Upper lobe of left lung (tissue), 6 donors: Measurements from ENCODE around the gene TMEM240. TPM values are rescaled to one million over a fixed set of nuclear protein-coding genes. Genes with fewer than 3 reads are reported as not detected.

Source experiments
- ATAC-seq, 2 donors: fragments of 200-7000 bp; cut with Tn5 transposase; one replicate each; pipeline ENCODE4 v1.9.1; 2022; ENCODE audit warnings: mild to moderate bottlenecking in 2 of 2, moderate library complexity in 2 of 2; ENCODE audit not compliant: low FRiP score in 2 of 2
- DNase-seq, 2 donors: peaks; one replicate each; pipeline ENCODE4 v3.0.0-alpha.2; 2019 to 2020
- H3K27ac ChIP-seq, 4 donors: fragments of 200-600 bp; sonication (generic); one replicate each; pipeline ENCODE4 v1.5.1; 2016 to 2019
- H3K27me3 ChIP-seq, 4 donors: fragments of 200-600 bp; sonication (generic); one replicate each; pipeline ENCODE4 v1.5.1; 2017 to 2019
- H3K36me3 ChIP-seq, 4 donors: fragments of 200-600 bp; sonication (generic); one replicate each; pipeline ENCODE4 v1.5.1; 2016 to 2019
- H3K4me1 ChIP-seq, 4 donors: fragments of 200-600 bp; sonication (generic); one replicate each; pipeline ENCODE4 v1.5.1; 2018 to 2019
- H3K4me3 ChIP-seq, 4 donors: fragments of 200-600 bp; sonication (generic); one replicate each; pipeline ENCODE4 v1.5.1; 2017 to 2019; ENCODE audit warnings: mild to moderate bottlenecking in 2 of 4, moderate library complexity in 1 of 4
- H3K9me3 ChIP-seq, 4 donors: fragments of 200-600 bp; sonication (generic); one replicate each; pipeline ENCODE4 v1.5.1; 2018 to 2019
- CTCF ChIP-seq, 6 experiments: fragments of 450-650 bp in 4 of 6; fragments of 200-600 bp in 2 of 6; sonication (generic) in 2 of 6; IDR thresholded peaks; one replicate each; pipeline ENCODE4 v1.5.1; 2016 to 2019; ENCODE audit warnings: antibody characterized with exemption in 6 of 6
- EP300 ChIP-seq, 4 donors: sonication (generic); formaldehyde crosslinking; IDR thresholded peaks; one replicate each; pipeline ENCODE4 v1.5.1; 2017; ENCODE audit warnings: antibody characterized with exemption in 4 of 4, control low read depth in 2 of 4
- POLR2A ChIP-seq, 4 donors: fragments of 450-650 bp; IDR thresholded peaks; one replicate each; pipeline ENCODE4 v1.5.1; 2016 to 2017; ENCODE audit warnings: antibody characterized with exemption in 4 of 4, mild to moderate bottlenecking in 2 of 4
- POLR2AphosphoS5 ChIP-seq, 2 donors: sonication (generic); formaldehyde crosslinking; IDR thresholded peaks; one replicate each; pipeline ENCODE4 v1.5.1; 2017; ENCODE audit warnings: antibody characterized with exemption in 2 of 2
- WGBS, 2 donors: methylation state at CpG; one replicate each; pipeline ENCODE4 v1.1.5; 2017 to 2018; 5-methylcytosine and 5-hydroxymethylcytosine counted together
- total RNA-seq, 6 donors: library from RNA; depleted of rRNA in 4 of 6; stranded (reverse); fragments of >200 nt in 4 of 6; gene quantifications; one replicate each; pipeline versions ENCODE4 v1.1.0 to v1.2.1, GENCODE V29; 2016 to 2021
- donor health status: DM: no; HTN: no; CAD: no; lungs with moderate emphysema.
- donor health status: DM: no; HTN: yes; CAD: no; lungs with severe emphysema.

TMEM240 gene
- total RNA-seq, 6 donors from 2014 or later: 1.8 to 3.6 (median 3.1) TPM; not detected in 1

GRCh38 chr1:1554926-1555915, 14.8 kb upstream of the TMEM240 start:
- Histone ChIP-seq H3K4me3 (no peak overlapping the region), H3K36me3 (peaks cover 0 to 15% (median 4%) of the 10 kb centered on the region in 4 donors), H3K27me3 (no peaks in the 10 kb centered on the region), H3K27ac (peak overlapping the region in 2 of 4 donors; percentile 15 to 59), H3K4me1 (peaks cover 0 to 10% (median 5%) of the 10 kb centered on the region in 4 donors), H3K9me3 (no peaks in the 10 kb centered on the region)
- DNase-seq: peak in 1 of 2 donors; percentile 72
- peak; percentile 17 to 27 for ATAC-seq
- WGBS, 2 donors: 81 to 84% methylated on average over 23 to 31 of the region's 31 CpGs
- peak in 1 of 2 donors; percentile 19 for TF ChIP-seq POLR2AphosphoS5 (IDR thresholded peaks at IDR 0.05)
- TF ChIP-seq POLR2A (IDR thresholded peaks at IDR 0.05): no peak

GRCh38 chr1:1554550-1554925, 14.1 kb upstream of the TMEM240 start:
- 82 to 85% methylated on average over 13 of the region's 13 CpGs for WGBS, 2 donors
- Histone ChIP-seq H3K4me3 (no peak overlapping the region), H3K9me3 (no peaks in the 10 kb centered on the region), H3K27me3 (no peaks in the 10 kb centered on the region), H3K4me1 (peaks cover 0 to 10% (median 4%) of the 10 kb centered on the region in 4 donors), H3K27ac (peak overlapping the region in 2 of 4 donors; percentile 53 to 59), H3K36me3 (peaks cover 0 to 10% (median 4%) of the 10 kb centered on the region in 4 donors)
- DNase-seq (peak in 1 of 2 donors; percentile 62), ATAC-seq (no peak)
- TF ChIP-seq CTCF (IDR thresholded peaks at IDR 0.05) (no peak), POLR2A (IDR thresholded peaks at IDR 0.05) (no peak), EP300 (IDR thresholded peaks at IDR 0.05) (no peak), POLR2AphosphoS5 (IDR thresholded peaks at IDR 0.05) (no peak)

GRCh38 chr1:1553821-1554494, 13.5 kb upstream of the TMEM240 start:
- Histone ChIP-seq H3K4me3 (no peak overlapping the region), H3K27me3 (no peaks in the 10 kb centered on the region), H3K4me1 (peaks cover 0 to 10% (median 4%) of the 10 kb centered on the region in 4 donors), H3K9me3 (no peaks in the 10 kb centered on the region), H3K27ac (peak overlapping the region in 2 of 4 donors; percentile 53 to 59), H3K36me3 (peaks cover 0 to 10% (median 4%) of the 10 kb centered on the region in 4 donors)
- 88 to 90% methylated on average over 34 to 35 of the region's 35 CpGs for WGBS, 2 donors
- TF ChIP-seq CTCF (IDR thresholded peaks at IDR 0.05) (no peak), POLR2A (IDR thresholded peaks at IDR 0.05) (no peak), EP300 (IDR thresholded peaks at IDR 0.05) (no peak), POLR2AphosphoS5 (IDR thresholded peaks at IDR 0.05) (no peak)
- DNase-seq: peak in 1 of 2 donors; percentile 50
- no peak for ATAC-seq

GRCh38 chr1:1552263-1552639, 11.8 kb upstream of the TMEM240 start:
- DNase-seq (peak in 1 of 2 donors; percentile 24), ATAC-seq (no peak)
- H3K27me3 ChIP-seq: no peaks in the 10 kb centered on the region
- no peak overlapping the region for H3K4me3 ChIP-seq
- TF ChIP-seq EP300 (IDR thresholded peaks at IDR 0.05): no peak
- no peak for TF ChIP-seq CTCF (IDR thresholded peaks at IDR 0.05)
- TF ChIP-seq POLR2A (IDR thresholded peaks at IDR 0.05): no peak
- no peak for TF ChIP-seq POLR2AphosphoS5 (IDR thresholded peaks at IDR 0.05)
- H3K27ac ChIP-seq: no peak overlapping the region
- WGBS, 2 donors: 86 to 88% methylated on average over 5 to 9 of the region's 10 CpGs
- H3K9me3 ChIP-seq: no peaks in the 10 kb centered on the region
- H3K36me3 ChIP-seq: peaks cover 0 to 11% (median 5%) of the 10 kb centered on the region in 4 donors
- peaks cover 0 to 10% (median 4%) of the 10 kb centered on the region in 4 donors for H3K4me1 ChIP-seq
